Ectodermal cell (in vitro differentiated cells): ENCODE results near the gene EIF3F. TPM values are rescaled to one million over a fixed set of nuclear protein-coding genes. Genes with fewer than 3 reads are reported as not detected.

Source experiments
- H3K27ac ChIP-seq: 2 replicates; pipeline ENCODE4 v1.7.0; 2013; ENCODE audit warnings: mild to moderate bottlenecking, low read depth, low read length; ENCODE audit not compliant: insufficient read depth, poor library complexity, severe bottlenecking
- H3K27me3 ChIP-seq: 2 replicates; pipeline ENCODE4 v1.7.0; 2013; ENCODE audit warnings: mild to moderate bottlenecking, low read length; ENCODE audit not compliant: insufficient read depth, control insufficient read depth, poor library complexity, severe bottlenecking
- H3K36me3 ChIP-seq: one replicate; pipeline ENCODE4 v1.7.0; 2013; ENCODE audit warnings: low read length; ENCODE audit not compliant: control insufficient read depth, insufficient read depth
- H3K4me1 ChIP-seq: one replicate; pipeline ENCODE4 v1.7.0; 2013; ENCODE audit warnings: low read length; ENCODE audit not compliant: control insufficient read depth, insufficient read depth
- H3K4me3 ChIP-seq: 2 replicates; pipeline ENCODE4 v1.7.0; 2013; ENCODE audit warnings: low read depth, low read length, control low read depth; ENCODE audit not compliant: insufficient read depth
- H3K9me3 ChIP-seq: 2 replicates; pipeline ENCODE4 v1.7.0; 2013; ENCODE audit warnings: mild to moderate bottlenecking, low read length, moderate library complexity; ENCODE audit not compliant: control insufficient read depth
- WGBS, 2 experiments: methylation state at CpG; one replicate each; pipeline ENCODE4 v1.1.7; 2013; ENCODE audit warnings: missing lambda C conversion rate in 2 of 2; 5-methylcytosine and 5-hydroxymethylcytosine counted together
- polyA plus RNA-seq, 4 experiments: library from polyadenylated mRNA; stranded (reverse); fragments of 50-300 nt; gene quantifications; one replicate each; pipeline ENCODE4 v1.2.3, GENCODE V29; 2013

The EIF3F gene, protein sequence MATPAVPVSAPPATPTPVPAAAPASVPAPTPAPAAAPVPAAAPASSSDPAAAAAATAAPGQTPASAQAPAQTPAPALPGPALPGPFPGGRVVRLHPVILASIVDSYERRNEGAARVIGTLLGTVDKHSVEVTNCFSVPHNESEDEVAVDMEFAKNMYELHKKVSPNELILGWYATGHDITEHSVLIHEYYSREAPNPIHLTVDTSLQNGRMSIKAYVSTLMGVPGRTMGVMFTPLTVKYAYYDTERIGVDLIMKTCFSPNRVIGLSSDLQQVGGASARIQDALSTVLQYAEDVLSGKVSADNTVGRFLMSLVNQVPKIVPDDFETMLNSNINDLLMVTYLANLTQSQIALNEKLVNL
- 437 TPM for polyA plus RNA-seq (2013, experiment 1 of 4)
- 433 TPM for polyA plus RNA-seq (2013, experiment 2 of 4)
- 437 TPM for polyA plus RNA-seq (2013, experiment 3 of 4)
- polyA plus RNA-seq (2013, experiment 4 of 4) = 496 TPM

DNA sequence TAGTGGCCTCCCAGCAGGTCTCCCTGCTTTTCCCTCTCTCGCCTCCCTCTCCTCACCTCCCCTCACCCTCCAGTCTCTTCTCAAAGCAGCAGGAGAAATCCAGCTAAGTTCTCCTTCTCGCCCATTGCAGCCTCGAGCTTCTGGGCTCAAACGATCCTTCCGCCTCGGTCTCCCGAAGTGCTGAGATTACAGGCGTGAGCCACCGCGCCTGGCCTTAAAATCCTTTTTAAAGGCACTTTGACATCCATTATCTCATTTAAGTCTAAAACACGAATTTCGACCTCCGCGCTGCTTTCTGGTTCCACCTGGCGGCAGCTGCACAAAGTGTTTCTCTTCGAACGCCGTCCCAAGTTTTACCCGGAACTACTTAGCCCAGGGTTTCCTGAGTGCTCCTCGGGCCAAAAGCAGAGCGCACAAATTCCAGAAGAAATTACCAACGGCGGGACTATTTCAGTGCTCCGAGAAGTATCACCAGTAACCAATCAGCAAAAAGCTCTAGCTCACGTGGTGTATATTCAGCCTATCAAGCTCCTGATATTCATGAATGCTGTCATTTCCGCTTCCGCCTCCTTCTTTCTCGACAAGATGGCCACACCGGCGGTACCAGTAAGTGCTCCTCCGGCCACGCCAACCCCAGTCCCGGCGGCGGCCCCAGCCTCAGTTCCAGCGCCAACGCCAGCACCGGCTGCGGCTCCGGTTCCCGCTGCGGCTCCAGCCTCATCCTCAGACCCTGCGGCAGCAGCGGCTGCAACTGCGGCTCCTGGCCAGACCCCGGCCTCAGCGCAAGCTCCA, at the start of gene EIF3F:
Gene EIF3F (plus strand): TSS at position 570 of the 792 bp plus-strand sequence. CDS start 16 bp downstream, at position 586.
- H3K9me3 ChIP-seq = no peaks in the 10 kb centered on the region
- peak within 1 kb of the TSS; percentile 82 for H3K4me3 ChIP-seq
- H3K27me3 ChIP-seq = no peaks in the 10 kb centered on the region
- H3K4me1 ChIP-seq = peaks cover 14% of the 10 kb centered on the region
- WGBS, 2 experiments = 1 to 2% methylated on average over 46 to 47 of the region's 47 CpGs
- H3K27ac ChIP-seq = peak within 1 kb of the TSS; percentile 33
- peaks cover 9% of the 10 kb centered on the region for H3K36me3 ChIP-seq

DNA sequence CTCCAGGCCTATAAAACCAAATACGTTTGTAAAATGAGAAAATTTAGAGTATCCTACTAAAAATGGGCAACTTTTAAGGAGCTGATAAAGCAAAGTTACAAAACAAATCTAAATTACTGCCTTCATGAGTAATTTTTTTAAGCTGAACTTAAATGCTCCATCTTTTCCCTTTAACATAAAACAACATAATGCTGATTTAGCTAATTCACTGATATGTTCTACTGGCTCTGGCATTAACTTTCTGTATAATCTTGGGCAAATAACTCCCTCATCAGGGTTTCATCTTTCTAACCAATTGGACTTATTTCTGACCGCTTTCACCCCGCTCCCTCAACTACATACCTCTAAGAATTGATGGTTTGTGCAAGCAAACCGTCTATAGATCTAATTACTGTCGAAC, 46.0 kb upstream of the EIF3F start:
- Histone ChIP-seq H3K36me3 (no peaks in the 10 kb centered on the region), H3K9me3 (peaks cover 2% of the 10 kb centered on the region), H3K4me1 (no peaks in the 10 kb centered on the region), H3K27me3 (no peaks in the 10 kb centered on the region), H3K27ac (no peak overlapping the region), H3K4me3 (no peak overlapping the region)
- 92 to 96% methylated on average over 2 to 4 of the region's 5 CpGs for WGBS, 2 experiments

- Histone ChIP-seq H3K27me3 (no peaks in the 10 kb centered on the region), H3K4me1 (no peaks in the 10 kb centered on the region), H3K9me3 (peaks cover 2% of the 10 kb centered on the region), H3K36me3 (no peaks in the 10 kb centered on the region), H3K4me3 (no peak within 1 kb of the TSS), H3K27ac (no peak within 1 kb of the TSS)
- 92 to 98% methylated on average over 2 of the region's 2 CpGs for WGBS, 2 experiments
Measured at GRCh38 chr11:7941608-7942007, 45.5 kb upstream of the EIF3F start, which contains the start of gene OR10A3. OR10A3 (minus strand) TSS chr11:7941708; CDS start chr11:7939520, 2,188 bp downstream.

- 97 to 100% methylated on average over 1 to 2 of the region's 2 CpGs for WGBS, 2 experiments
Measured at GRCh38 chr11:7944123-7944522, 43.0 kb upstream of the EIF3F start.

GRCh38 chr11:7949934-7950333, 37.2 kb upstream of the EIF3F start:
- Histone ChIP-seq H3K4me3 (no peak overlapping the region), H3K9me3 (no peaks in the 10 kb centered on the region)
- WGBS, 2 experiments = 83% methylated on average over 1 of the region's 1 CpG; no CpG with 5 or more reads in 1 of the 2 experiments

More at GRCh38 chr11:7944123-7944522, 43.0 kb upstream of the EIF3F start:
- no peak overlapping the region for H3K27ac ChIP-seq
- H3K4me1 ChIP-seq = no peaks in the 10 kb centered on the region
- no peaks in the 10 kb centered on the region for H3K36me3 ChIP-seq
- H3K4me3 ChIP-seq = no peak overlapping the region
- peaks cover 2% of the 10 kb centered on the region for H3K9me3 ChIP-seq
- no peaks in the 10 kb centered on the region for H3K27me3 ChIP-seq

DNA sequence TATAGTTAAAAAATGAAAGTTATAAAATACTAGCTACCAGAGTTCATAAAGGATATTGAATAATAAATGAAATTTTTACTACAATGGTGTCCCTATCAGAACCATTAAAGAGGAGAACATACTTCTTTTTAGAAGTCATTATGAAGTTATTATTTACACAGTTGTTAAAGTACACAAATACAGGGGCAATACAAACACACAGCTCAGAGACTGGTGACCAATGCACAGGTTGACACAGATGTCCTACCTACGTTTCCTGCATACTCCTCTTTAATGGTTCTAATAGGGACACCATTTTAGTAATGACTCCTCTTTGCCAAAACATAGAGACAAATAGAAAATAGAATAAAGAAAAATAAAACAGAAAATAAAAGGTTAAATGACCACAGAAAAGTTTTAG, 31.9 kb upstream of the EIF3F start:
- 80 to 100% methylated on average over 1 of the region's 1 CpG for WGBS, 2 experiments
- no peak overlapping the region for H3K27ac ChIP-seq
- H3K4me1 ChIP-seq = no peaks in the 10 kb centered on the region

More at GRCh38 chr11:7949934-7950333, 37.2 kb upstream of the EIF3F start:
- no peaks in the 10 kb centered on the region for H3K36me3 ChIP-seq
- no peaks in the 10 kb centered on the region for H3K27me3 ChIP-seq
- H3K4me1 ChIP-seq = no peaks in the 10 kb centered on the region
- H3K27ac ChIP-seq = no peak overlapping the region

GRCh38 chr11:7964261-7964660, 22.9 kb upstream of the EIF3F start:
- no peaks in the 10 kb centered on the region for H3K4me1 ChIP-seq
- WGBS, 2 experiments = 90 to 91% methylated on average over 3 of the region's 3 CpGs
- H3K27ac ChIP-seq = no peak overlapping the region
- no peaks in the 10 kb centered on the region for H3K9me3 ChIP-seq
- no peaks in the 10 kb centered on the region for H3K27me3 ChIP-seq
- no peaks in the 10 kb centered on the region for H3K36me3 ChIP-seq
- no peak overlapping the region for H3K4me3 ChIP-seq

More for the DNA sequence above, 31.9 kb upstream of the EIF3F start:
- H3K4me3 ChIP-seq = no peak overlapping the region
- H3K9me3 ChIP-seq = no peaks in the 10 kb centered on the region
- H3K36me3 ChIP-seq = no peaks in the 10 kb centered on the region
- no peaks in the 10 kb centered on the region for H3K27me3 ChIP-seq

- H3K9me3 ChIP-seq = no peaks in the 10 kb centered on the region
- no peaks in the 10 kb centered on the region for H3K4me1 ChIP-seq
- no peak overlapping the region for H3K27ac ChIP-seq
- no peaks in the 10 kb centered on the region for H3K27me3 ChIP-seq
- H3K36me3 ChIP-seq = no peaks in the 10 kb centered on the region
- no peak overlapping the region for H3K4me3 ChIP-seq
Measured at GRCh38 chr11:7964873-7965272, 22.3 kb upstream of the EIF3F start.

GRCh38 chr11:7965386-7965785, 21.8 kb upstream of the EIF3F start, which contains the start of gene NLRP10:
NLRP10 (minus strand) TSS chr11:7965447; CDS start chr11:7963495, 1,952 bp downstream.
- H3K27ac ChIP-seq = no peak within 1 kb of the TSS
- no peaks in the 10 kb centered on the region for H3K9me3 ChIP-seq
- no peak within 1 kb of the TSS for H3K4me3 ChIP-seq
- H3K4me1 ChIP-seq = no peaks in the 10 kb centered on the region
- WGBS, 2 experiments = 100% methylated on average over 1 of the region's 1 CpG
- H3K27me3 ChIP-seq = no peaks in the 10 kb centered on the region
- no peaks in the 10 kb centered on the region for H3K36me3 ChIP-seq

DNA sequence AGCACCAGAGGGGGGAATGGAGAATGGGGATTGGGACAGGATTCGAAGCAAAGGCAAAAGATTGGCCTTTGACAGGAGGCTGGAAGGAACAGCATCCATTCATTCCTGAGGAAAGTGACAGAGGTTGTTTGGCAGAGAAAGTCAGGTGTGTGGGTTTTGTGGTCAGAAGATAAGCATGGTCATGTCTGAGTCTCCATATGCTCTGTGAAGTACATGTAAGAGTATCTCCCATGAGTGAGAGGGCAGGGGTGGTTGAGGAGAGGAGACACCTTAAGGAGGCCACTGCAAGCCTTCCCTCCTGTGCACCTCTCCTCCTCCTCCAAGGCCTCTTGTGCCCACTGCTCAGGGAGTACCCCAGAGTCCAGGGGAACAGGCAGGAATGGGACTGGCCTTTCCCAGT, 20.0 kb upstream of the EIF3F start:
- Histone ChIP-seq H3K27ac (no peak overlapping the region), H3K36me3 (no peaks in the 10 kb centered on the region), H3K4me1 (no peaks in the 10 kb centered on the region), H3K9me3 (no peaks in the 10 kb centered on the region), H3K27me3 (no peaks in the 10 kb centered on the region), H3K4me3 (no peak overlapping the region)
- WGBS, 2 experiments = 78 to 89% methylated on average over 1 of the region's 1 CpG
